Urinary bladder (tissue), 4 donors: ENCODE data around the gene CACFD1. TPM values are rescaled to one million over a fixed set of nuclear protein-coding genes. Genes with fewer than 3 reads are reported as not detected.

Experiments used
- DNase-seq: peaks from one replicate; pipeline ENCODE4 v3.0.0-alpha.2; 2015; ENCODE audit errors: extremely low spot score
- H3K27ac ChIP-seq: one replicate; pipeline ENCODE4 v1.5.1; 2013; ENCODE audit warnings: low read depth, mild to moderate bottlenecking, moderate library complexity
- H3K36me3 ChIP-seq: one replicate; pipeline ENCODE4 v1.6.1; 2013; ENCODE audit warnings: mild to moderate bottlenecking, moderate library complexity; ENCODE audit not compliant: insufficient read depth
- H3K4me1 ChIP-seq: one replicate; pipeline ENCODE4 v1.6.1; 2013; ENCODE audit warnings: mild to moderate bottlenecking, moderate library complexity; ENCODE audit not compliant: insufficient read depth
- H3K4me3 ChIP-seq: one replicate; pipeline ENCODE4 v1.5.1; 2013; ENCODE audit warnings: low read depth, low read length
- WGBS: extraction: QIAGEN DNeasy Blood & Tissue Kit; methylation state at CpG from one replicate; pipeline ENCODE4 v1.1.7; 2013; 5-methylcytosine and 5-hydroxymethylcytosine counted together
- polyA plus RNA-seq: library from polyadenylated mRNA; stranded (reverse); fragments of 200-250 nt; gene quantifications from one replicate; pipeline ENCODE4 v1.2.3, GENCODE V29; 2013
- total RNA-seq: library from RNA; depleted of rRNA; stranded (reverse); fragments of >200 nt; gene quantifications from one replicate; pipeline ENCODE4 v1.2.3, GENCODE V29; 2014
- donor health status: healthy with polysubstance abuse.
- donor health status: healthy.

CACFD1 gene
- total and polyA plus RNA-seq, 2 donors = 5.9 to 19.5 TPM

DNA sequence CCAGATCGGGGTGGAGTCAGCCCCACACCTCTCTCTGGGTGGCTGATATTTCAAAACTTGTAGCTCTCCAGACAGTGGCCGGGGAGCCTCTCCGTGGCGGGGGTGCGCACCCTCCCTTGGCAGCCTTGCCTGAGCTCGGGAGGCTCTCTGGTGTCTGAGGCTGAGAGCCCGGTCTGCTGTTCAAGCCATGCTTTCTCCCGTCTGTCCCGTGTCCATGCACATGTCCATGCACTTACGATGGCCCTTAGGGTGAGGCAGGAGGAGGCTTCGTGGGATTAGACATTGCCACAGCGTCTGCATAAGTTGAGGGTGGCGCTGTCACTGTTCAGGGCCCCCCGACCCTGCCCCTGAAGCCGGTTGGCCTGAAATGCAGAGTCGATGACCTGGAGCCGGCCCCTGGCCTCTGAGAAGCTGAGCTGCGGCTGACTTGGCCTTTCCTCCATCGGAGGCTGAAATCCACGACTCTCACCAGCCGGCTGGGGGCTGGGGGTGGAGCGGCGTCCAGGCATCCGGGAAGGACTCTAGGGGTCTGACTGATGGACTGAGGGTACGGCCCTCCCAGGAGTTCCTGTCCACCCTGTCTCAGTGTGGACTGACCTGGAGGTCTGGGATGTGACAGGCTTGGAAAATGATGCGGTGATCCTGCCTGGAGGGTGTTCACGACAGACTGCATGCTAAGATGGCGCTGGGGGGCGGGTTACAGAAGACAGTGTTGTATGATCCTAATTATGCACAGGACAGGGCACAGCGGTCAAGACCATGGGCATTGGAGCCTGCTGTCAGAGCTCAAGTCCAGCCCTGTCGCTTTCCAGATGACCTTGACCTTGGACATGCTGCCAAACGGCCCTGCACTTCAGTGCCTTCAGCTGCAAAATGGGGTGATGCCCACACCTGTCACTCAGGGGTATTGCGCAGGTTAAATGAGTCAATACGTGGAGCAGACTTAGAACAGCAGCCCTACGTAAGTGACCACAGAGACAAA is 37.4 kb downstream of the CACFD1 start:
- Histone ChIP-seq H3K27ac (no peak overlapping the region), H3K4me3 (no peak overlapping the region), H3K36me3 (no peaks in the 10 kb centered on the region), H3K4me1 (no peaks in the 10 kb centered on the region)
- DNase-seq = no peak
- WGBS = 61% methylated on average over 35 of the region's 35 CpGs

DNA sequence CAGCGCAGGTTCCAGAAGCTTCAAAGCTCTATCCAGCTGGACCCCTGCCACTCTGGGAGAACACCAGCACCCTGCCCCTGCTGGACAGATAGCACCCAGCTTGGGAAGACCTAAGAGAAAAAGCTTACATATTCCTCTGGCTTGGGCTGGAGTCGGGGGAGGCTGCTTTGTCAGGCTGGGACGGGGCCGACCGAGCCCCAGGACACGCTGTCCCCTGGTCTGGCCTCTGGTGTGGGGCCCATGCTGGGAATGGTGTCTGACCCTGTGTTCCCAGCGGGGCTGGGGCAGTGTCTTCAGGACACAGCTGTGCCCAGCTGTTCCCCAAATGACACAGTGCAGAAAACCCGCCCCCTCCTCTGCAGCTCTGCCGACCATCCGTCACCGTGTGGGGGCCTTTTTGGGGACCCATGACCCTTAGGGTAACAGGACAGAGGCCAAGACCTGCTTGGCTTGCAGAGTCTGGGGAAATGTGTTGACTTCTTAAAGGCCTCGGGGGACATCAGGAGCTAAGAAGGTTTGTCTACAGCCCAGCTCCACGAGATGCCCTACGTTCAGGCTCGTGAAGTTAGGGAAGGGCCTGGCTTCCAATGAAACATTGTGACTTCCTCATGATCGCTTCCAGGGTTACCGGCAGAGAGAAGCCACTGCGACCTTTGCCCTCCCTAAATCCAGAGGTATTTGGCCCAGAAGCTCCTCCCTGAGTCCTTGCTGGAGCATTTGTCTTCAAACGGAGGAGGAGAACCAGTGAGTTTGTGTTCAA is 39.5 kb downstream of the CACFD1 start:
- Histone ChIP-seq H3K36me3 (no peaks in the 10 kb centered on the region), H3K27ac (peak overlapping the region; percentile 33), H3K4me3 (no peak overlapping the region), H3K4me1 (no peaks in the 10 kb centered on the region)
- no peak for DNase-seq
- WGBS = 41% methylated on average over 19 of the region's 19 CpGs

DNA sequence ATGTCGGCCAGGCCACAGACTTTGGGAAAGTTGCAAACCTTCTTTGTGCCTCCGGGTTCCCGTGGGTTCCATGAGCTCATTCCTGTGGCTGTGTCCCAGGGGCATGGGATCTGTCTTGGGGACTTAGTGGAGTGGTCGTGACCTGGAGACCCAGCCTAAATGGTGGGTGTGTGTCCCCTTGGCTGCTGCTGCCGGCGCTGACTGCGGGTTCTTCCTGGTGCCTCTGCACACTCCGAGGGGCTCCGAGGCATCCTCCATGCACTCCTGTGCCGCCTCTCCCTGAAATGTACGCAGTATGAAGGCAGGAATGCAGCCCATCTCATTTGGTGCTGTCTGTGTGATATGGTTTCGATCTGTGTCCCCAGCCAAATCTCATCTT is 40.1 kb downstream of the CACFD1 start:
- WGBS = 75% methylated on average over 12 of the region's 12 CpGs
- DNase-seq = no peak
- no peak overlapping the region for H3K4me3 ChIP-seq
- no peaks in the 10 kb centered on the region for H3K4me1 ChIP-seq
- H3K27ac ChIP-seq = no peak overlapping the region
- H3K36me3 ChIP-seq = no peaks in the 10 kb centered on the region

DNA sequence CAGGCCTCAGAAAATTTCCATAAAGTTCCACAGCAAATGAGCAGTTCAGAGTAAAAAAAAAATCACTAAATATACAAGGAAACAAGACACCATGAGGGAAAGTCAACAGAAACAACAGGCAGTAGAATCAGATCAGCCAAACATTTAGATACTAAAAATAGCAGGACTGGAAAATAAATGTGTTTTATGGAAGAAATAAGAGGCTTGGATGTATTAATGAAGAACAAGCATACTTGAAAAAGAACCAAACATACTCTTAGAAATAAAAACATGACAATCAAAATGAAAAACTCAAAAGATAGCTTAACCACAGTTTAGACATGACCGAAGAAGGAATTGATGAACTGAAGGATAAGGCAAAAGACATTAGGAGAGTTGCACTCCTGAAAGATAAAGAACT is 42.3 kb downstream of the CACFD1 start:
- WGBS = 99% methylated on average over 1 of the region's 1 CpG

DNA sequence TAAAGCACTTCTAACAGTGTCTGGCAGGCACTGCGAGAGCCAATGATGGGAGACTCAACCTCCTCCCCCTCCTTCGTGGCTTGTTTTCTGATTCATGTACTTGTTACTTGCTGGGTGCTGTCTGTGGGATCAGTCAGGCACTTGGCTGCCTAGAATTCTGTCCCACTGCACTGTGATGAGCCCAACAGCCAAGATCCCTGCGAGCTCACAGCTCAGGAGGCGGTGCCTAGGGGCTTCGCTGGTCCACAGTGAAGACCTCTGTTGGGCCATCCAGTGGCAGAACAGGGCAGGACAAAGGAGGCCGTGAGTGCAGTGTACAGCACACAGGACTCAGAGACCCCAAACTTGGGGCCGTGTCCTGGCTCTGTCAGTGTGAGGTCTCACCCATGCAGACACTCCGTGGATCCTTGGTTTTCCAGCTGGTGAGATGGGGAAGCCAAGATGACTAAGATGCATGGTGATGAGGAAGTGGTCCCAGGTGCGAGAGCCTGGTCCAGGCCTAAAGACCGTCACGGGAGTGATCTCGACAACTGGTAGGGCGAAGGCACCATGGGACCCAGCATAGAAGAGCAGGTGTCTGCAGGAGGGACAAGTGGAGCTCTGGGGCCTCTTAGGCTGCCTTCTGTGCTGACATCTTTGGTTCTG is 45.5 kb downstream of the CACFD1 start:
- 83% methylated on average over 13 of the region's 13 CpGs for WGBS
- peaks cover 4% of the 10 kb centered on the region for H3K4me1 ChIP-seq
- H3K27ac ChIP-seq = no peak overlapping the region
- DNase-seq = no peak
- no peaks in the 10 kb centered on the region for H3K36me3 ChIP-seq
- no peak overlapping the region for H3K4me3 ChIP-seq

More for the DNA sequence above, 42.3 kb downstream of the CACFD1 start:
- H3K4me3 ChIP-seq = no peak overlapping the region
- H3K27ac ChIP-seq = no peak overlapping the region
- no peaks in the 10 kb centered on the region for H3K36me3 ChIP-seq
- H3K4me1 ChIP-seq = no peaks in the 10 kb centered on the region
- DNase-seq = no peak

DNA sequence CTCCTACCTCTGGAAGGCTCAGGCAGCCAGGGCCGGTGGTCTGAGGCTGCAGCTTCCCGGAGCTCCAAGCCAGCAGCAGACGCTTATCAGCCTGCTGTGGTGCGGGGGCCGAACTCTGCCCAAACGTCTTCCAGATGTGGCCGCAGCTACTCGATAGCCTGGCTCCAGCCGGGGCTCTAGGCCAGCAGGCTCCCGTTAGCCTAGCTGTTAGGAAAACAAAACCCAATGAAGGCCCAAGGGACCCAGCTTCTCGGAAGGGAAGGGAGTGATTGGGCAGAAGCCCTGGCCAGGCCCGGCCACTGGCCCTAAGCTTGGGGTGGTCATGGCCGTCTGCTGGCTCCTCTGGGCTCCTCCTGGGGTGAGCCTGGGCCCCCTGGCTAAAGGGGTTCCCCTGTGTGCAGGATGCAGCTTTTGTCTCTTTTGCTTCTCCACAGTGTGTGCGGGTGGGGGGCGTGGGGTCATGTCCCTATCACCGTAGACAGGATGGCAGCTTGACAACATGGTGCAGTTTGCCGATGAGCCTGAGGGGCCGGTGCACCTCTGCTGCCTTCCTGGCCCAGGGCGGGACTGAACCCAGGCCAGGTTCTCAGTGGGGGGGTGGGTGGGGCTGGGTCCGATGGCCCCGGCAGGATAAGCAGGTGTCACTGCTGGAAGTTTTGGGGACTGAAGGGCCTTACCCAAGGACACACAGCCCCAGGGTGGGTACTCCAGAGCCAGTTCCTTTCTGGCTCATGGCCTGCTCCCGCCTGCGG is 46.3 kb downstream of the CACFD1 start:
- WGBS = 54% methylated on average over 23 of the region's 23 CpGs
- no peak for DNase-seq
- H3K27ac ChIP-seq = no peak overlapping the region
- no peak overlapping the region for H3K4me3 ChIP-seq
- peaks cover 4% of the 10 kb centered on the region for H3K4me1 ChIP-seq
- H3K36me3 ChIP-seq = no peaks in the 10 kb centered on the region

DNA sequence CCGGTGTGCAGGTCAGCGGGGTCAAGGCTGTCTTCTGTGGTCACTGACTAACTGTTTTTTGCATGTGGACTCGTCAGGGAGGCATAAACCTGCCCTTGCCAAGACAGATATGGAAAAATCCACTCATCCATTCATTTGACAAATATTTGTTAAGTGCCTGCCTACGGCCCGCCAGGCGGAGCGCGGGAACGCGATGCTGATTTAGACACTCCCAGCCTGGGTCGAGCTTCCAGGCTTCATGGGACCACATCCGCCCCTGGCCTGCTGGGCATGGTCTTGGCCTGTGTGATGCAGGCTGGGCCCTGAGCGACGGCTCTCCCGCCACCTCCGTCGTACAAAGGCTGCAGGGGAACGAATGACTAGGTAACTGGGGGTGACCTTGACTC is 46.9 kb downstream of the CACFD1 start:
- H3K4me1 ChIP-seq = peaks cover 4% of the 10 kb centered on the region
- 71% methylated on average over 18 of the region's 18 CpGs for WGBS
- no peak overlapping the region for H3K27ac ChIP-seq
- no peaks in the 10 kb centered on the region for H3K36me3 ChIP-seq
- no peak overlapping the region for H3K4me3 ChIP-seq
- DNase-seq = no peak

DNA sequence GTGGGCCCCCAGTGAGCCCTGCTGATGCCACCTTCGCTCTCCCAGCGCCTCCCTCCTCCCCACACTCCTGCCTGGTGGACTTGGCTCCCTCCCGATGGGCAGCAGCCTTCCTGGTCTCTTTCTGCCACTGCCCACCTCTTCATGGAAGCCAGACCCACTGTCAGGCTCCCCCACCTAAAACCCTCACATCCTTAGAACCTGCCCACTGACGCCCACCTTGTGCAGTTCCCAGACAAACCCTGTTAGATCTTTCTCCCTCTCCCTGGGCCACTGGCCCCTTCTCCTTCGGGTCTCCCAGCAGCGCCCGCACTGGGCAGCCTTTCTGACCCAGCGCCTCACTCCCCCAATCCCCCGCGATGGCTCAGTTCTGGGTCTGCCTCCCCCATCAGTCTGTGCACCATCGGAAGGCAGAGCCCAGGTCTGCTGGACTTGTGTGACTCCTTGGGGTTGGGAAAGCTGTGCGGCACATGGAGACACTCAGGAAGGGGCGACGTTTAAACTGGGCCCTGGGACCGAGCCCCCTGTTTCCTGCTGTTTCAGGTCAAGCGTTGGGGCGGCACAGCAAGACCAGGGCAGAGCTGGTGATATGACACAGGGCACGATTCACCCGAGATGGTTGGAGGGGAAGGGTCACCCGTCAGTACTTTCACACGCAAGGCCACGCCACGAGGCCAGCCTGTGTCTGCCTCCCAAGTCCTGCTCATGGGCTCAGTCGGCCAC is 47.6 kb downstream of the CACFD1 start:
- no peak overlapping the region for H3K4me3 ChIP-seq
- no peak overlapping the region for H3K27ac ChIP-seq
- WGBS = 88% methylated on average over 24 of the region's 24 CpGs
- H3K4me1 ChIP-seq = peaks cover 4% of the 10 kb centered on the region
- H3K36me3 ChIP-seq = no peaks in the 10 kb centered on the region
- DNase-seq = no peak

DNA sequence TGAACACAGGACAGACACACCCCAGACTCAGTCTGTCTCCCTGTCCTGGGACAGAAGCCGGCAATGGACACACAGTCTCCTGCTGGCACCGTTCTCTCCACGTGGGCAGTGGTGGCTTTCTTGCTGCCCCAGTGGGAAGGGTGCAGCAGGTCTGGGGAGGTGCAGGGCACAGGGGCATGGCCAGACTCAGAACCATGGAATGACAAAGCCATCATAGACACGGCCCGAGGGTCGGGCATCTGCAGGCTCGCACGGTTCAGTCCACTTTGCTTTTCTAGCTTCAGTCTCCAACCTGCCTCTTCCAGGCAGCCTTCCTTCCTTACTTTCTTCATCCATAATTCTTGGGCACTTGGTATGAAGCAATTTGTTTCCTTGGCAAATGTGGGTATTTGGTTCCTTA is 48.3 kb downstream of the CACFD1 start:
- Histone ChIP-seq H3K27ac (no peak overlapping the region), H3K36me3 (no peaks in the 10 kb centered on the region), H3K4me3 (no peak overlapping the region), H3K4me1 (peaks cover 4% of the 10 kb centered on the region)
- 94% methylated on average over 8 of the region's 8 CpGs for WGBS
- DNase-seq = no peak

DNA sequence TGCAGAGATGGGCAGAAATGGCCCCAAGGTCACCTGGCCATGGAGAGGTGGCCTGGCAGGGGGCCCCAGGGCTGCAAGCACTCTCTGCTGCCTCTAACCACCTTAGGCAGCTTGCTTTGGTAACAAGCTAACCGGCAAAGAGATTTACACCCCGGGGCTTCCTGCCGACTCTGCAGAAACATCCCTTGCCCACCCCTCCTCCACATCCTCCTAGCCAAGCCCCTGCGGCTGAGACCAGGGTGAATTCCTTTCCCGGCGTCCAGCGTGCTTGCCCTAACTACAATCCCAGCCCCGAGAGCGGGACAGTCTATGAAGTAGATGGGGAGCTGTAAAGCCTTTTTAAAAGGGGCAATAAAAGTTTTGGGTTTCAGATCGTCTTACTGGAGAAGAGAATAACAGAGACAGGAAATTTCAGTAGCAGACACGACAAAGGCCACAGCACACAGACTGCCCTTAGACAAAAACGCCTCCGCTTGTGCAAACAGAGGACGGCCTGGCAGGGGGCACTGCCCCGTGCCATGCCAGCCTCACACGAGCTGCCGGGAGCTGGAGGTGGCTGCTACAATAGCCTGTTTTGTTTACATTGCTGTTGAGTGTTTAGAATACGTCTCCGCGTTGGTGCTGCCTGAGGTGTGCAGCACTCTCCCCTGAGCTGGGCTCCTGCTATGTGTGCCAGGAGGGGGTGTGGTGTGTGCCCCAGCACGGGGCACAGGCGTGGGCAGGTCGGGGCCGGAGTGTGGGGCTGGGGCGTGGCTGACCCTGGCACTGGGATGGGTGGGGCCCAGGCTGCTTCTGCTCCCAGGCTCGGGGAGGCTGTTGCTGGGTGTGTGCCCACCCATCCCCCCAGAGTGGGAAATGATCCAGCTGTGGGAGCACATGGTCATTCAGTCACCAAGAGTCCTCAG is 49.7 kb downstream of the CACFD1 start:
- no peak overlapping the region for H3K27ac ChIP-seq
- no peak overlapping the region for H3K4me3 ChIP-seq
- H3K4me1 ChIP-seq = peaks cover 4% of the 10 kb centered on the region
- DNase-seq = no peak
- no peaks in the 10 kb centered on the region for H3K36me3 ChIP-seq
- 9% methylated on average over 26 of the region's 26 CpGs for WGBS

DNA sequence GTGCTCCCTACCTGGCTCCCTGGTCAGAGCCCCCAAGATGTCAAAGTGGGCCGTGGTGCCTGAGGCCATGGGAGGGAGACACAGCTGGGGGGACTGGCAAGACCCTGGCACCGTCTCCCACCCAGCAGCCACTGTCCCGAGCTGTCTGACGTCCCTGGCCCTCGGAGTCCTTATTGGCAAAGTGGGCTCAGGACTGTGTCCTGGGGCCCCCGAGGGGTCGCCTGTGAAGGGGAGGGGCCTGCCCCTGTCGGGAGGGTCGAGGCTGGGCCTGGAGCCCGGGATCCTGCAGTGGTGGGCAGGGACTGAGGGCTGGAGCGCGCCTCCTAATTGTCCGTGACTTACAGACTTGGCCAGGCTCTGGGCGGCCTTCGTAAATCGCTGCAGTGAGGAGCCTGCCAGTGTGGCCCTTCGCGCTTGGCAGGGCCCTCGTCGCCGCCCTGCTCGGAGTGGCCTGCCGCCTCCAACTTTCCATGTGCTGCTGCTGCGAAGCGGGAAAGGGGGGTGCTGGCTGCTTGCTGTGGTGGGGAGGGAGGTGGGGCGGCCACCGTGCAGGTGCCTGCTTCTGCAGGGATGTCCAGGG is 51.2 kb downstream of the CACFD1 start:
- no peak overlapping the region for H3K27ac ChIP-seq
- peaks cover 4% of the 10 kb centered on the region for H3K4me1 ChIP-seq
- 84% methylated on average over 27 of the region's 27 CpGs for WGBS
- H3K4me3 ChIP-seq = no peak overlapping the region
- no peak for DNase-seq
- no peaks in the 10 kb centered on the region for H3K36me3 ChIP-seq

DNA sequence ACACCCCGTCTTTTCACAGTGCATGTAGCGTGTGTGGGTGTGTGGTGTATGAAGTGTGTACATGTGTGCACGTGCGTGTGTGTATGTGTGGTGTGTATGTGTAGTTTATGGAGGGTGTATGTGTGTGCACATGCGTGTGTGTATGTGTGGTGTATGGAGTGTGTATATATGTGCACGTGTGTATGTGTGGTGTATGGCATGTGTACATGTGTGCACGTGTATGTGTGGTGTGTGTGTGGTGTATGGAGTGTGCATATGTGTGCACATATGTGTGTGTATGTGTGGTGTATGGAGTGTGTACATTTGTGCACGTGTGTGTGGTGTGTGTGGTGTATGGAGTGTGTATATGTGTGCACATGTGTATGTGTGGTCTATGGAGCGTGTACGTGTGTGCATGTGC is 51.8 kb downstream of the CACFD1 start:
- Histone ChIP-seq H3K4me1 (peaks cover 4% of the 10 kb centered on the region), H3K27ac (no peak overlapping the region), H3K4me3 (no peak overlapping the region), H3K36me3 (no peaks in the 10 kb centered on the region)
- WGBS = 89% methylated on average over 10 of the region's 10 CpGs
- no peak for DNase-seq
